HG02884 (cell line): ENCODE results near the gene SCYL2.

Experiments
- ATAC-seq: cut with Tn5 transposase; IDR thresholded peaks from one replicate; pipeline ENCODE4 v1.9.1; 2021; ENCODE audit warnings: mild to moderate bottlenecking, moderate library complexity; ENCODE audit not compliant: unreplicated experiment

Gene SCYL2

GRCh38 chr12:100372853-100373640, 106.1 kb downstream of the SCYL2 start:
- ATAC-seq = no peak

- no peak for ATAC-seq
These were observed 108.2 kb downstream of the SCYL2 start for GRCh38 chr12:100375038-100375735.

- no peak for ATAC-seq
These were observed 109.2 kb downstream of the SCYL2 start for GRCh38 chr12:100376161-100376560.

- peak; percentile 62 for ATAC-seq
These were observed 114.4 kb downstream of the SCYL2 start for GRCh38 chr12:100381379-100381778.

GRCh38 chr12:100382338-100382737, 115.4 kb downstream of the SCYL2 start:
- ATAC-seq = no peak

- ATAC-seq = no peak
These were observed 116.9 kb downstream of the SCYL2 start for GRCh38 chr12:100383586-100384558.

- no peak for ATAC-seq
These were observed 117.6 kb downstream of the SCYL2 start for GRCh38 chr12:100384559-100384935.

GRCh38 chr12:100388382-100388781, 121.4 kb downstream of the SCYL2 start:
- ATAC-seq = no peak
